Keratinocyte (primary cell): ENCODE measurements around the gene CACNA2D2. TPM values are rescaled to one million over a fixed set of nuclear protein-coding genes. Genes with fewer than 3 reads are reported as not detected.

Source experiments
- DNase-seq: peaks from one replicate; pipeline ENCODE4 v3.0.0-alpha.2; 2011; ENCODE audit warnings: low read depth, missing footprints, low spot score
- FAIRE-seq: peaks from 2 replicates; lab custom pipeline; 2011; peaks lifted over from hg19 to GRCh38; lab: Jason Lieb, UNC
- H2AFZ ChIP-seq: 2 replicates; pipeline ENCODE4 v1.6.0; 2012; ENCODE audit warnings: low read length, control low read depth, inconsistent platforms; ENCODE audit not compliant: control insufficient read depth
- H3K27ac ChIP-seq: 2 replicates; pipeline ENCODE4 v1.5.1; 2011; ENCODE audit warnings: low read length; ENCODE audit not compliant: control insufficient read depth, insufficient read depth
- H3K27me3 ChIP-seq: 3 replicates; pipeline ENCODE4 v1.6.0; 2011; ENCODE audit warnings: low read length; ENCODE audit not compliant: control insufficient read depth, insufficient read depth; ENCODE audit errors: extremely low read depth
- H3K36me3 ChIP-seq, 2 experiments: 2 replicates in 1 of 2; 3 replicates in 1 of 2; pipeline ENCODE4 v1.5.1; 2011; ENCODE audit warnings: low read length in 2 of 2, mild to moderate bottlenecking in 1 of 2; ENCODE audit not compliant: control insufficient read depth in 2 of 2, insufficient read depth in 2 of 2; ENCODE audit errors: extremely low read depth in 1 of 2
- H3K4me1 ChIP-seq: 3 replicates; pipeline ENCODE4 v1.5.1; 2011; ENCODE audit warnings: low read length; ENCODE audit not compliant: control insufficient read depth, insufficient read depth; ENCODE audit errors: extremely low read depth
- H3K4me2 ChIP-seq: 3 replicates; pipeline ENCODE4 v1.6.0; 2011; ENCODE audit warnings: low read depth, low read length; ENCODE audit not compliant: control insufficient read depth, insufficient read depth; ENCODE audit errors: extremely low read depth
- H3K4me3 ChIP-seq, 3 experiments: fragments of 200-600 bp in 1 of 3; sonication (generic) in 1 of 3; 2 replicates in 2 of 3; 3 replicates in 1 of 3; pipeline ENCODE4 v1.5.1; 2011 to 2016; ENCODE audit warnings: low read length in 3 of 3, mild to moderate bottlenecking in 3 of 3, control low read depth in 2 of 3, inconsistent platforms in 1 of 3, low read depth in 1 of 3, mixed read lengths in 1 of 3, mixed run types in 1 of 3, moderate library complexity in 1 of 3; ENCODE audit not compliant: control insufficient read depth in 2 of 3, insufficient read depth in 2 of 3; ENCODE audit errors: extremely low read depth in 1 of 3
- H3K79me2 ChIP-seq: 2 replicates; pipeline ENCODE4 v1.6.0; 2012; ENCODE audit warnings: low read length; ENCODE audit not compliant: control insufficient read depth, insufficient read depth
- H3K9ac ChIP-seq: 3 replicates; pipeline ENCODE4 v1.6.0; 2011; ENCODE audit warnings: low read length; ENCODE audit not compliant: control insufficient read depth, insufficient read depth; ENCODE audit errors: extremely low read depth
- H3K9me1 ChIP-seq: 3 replicates; pipeline ENCODE4 v1.6.0; 2011; ENCODE audit warnings: low read length; ENCODE audit not compliant: control insufficient read depth, insufficient read depth; ENCODE audit errors: extremely low read depth
- H3K9me3 ChIP-seq: 2 replicates; pipeline ENCODE4 v1.5.1; 2012; ENCODE audit warnings: low read depth, low read length; ENCODE audit not compliant: control insufficient read depth
- H4K20me1 ChIP-seq: 3 replicates; pipeline ENCODE4 v1.6.0; 2011; ENCODE audit warnings: low read length; ENCODE audit not compliant: control insufficient read depth, insufficient read depth; ENCODE audit errors: extremely low read depth
- EZH2 ChIP-seq: IDR thresholded peaks from one replicate; pipeline ENCODE4 v1.6.1; 2012; ENCODE audit warnings: inconsistent platforms, mild to moderate bottlenecking, low read length, moderate library complexity
- dilution Hi-C: fragments of 300-500 bp; cut with MboI; formaldehyde crosslinking; loops from one replicate; pipeline ENCODE4 v1.7.0; 2020; ENCODE audit warnings: low sequenced_read_pairs; ENCODE audit not compliant: extremely low pct_ligation_motif_present
- polyA plus RNA-seq, 5 experiments: library from polyadenylated mRNA; depleted of rRNA in 3 of 5; stranded (reverse) in 3 of 5; stranded (forward) in 1 of 5; unstranded in 1 of 5; fragments of >200 nt; gene quantifications; 1 replicate in 1 of 5; 2 replicates in 3 of 5; 3 replicates in 1 of 5; pipeline versions ENCODE4 v1.2.1 to v1.2.3, GENCODE V29; 2011 to 2012; ENCODE audit warnings: missing spikeins in 2 of 5, low read depth in 1 of 5, low replicate concordance in 1 of 5
- TF ChIP-seq, protein P1 (sequence below), 3 experiments: IDR thresholded peaks in 1 of 3; conservative IDR thresholded peaks in 1 of 3; optimal IDR thresholded peaks in 1 of 3; 2 replicates in 2 of 3; 3 replicates in 1 of 3; pipeline versions ENCODE3 to v1.5.1; 2011; ENCODE audit warnings: low read length in 3 of 3, mild to moderate bottlenecking in 3 of 3, moderate library complexity in 2 of 3, control low read depth in 1 of 3, inconsistent platforms in 1 of 3; ENCODE audit not compliant: insufficient read depth in 2 of 3; ENCODE audit errors: extremely low read depth in 1 of 3

The CACNA2D2 gene
- polyA plus RNA-seq, 1 donor (not counting 4 experiments of a cell fraction or from before 2014, with no cell fraction given): 0.04 TPM

GRCh38 chr3:50475348-50475747, 28.1 kb downstream of the CACNA2D2 start:
- FAIRE-seq (no peak), DNase-seq (no peak)
- H3K4me3 ChIP-seq: no peak overlapping the region
- no peak overlapping the region for H3K27ac ChIP-seq
- no peaks in the 10 kb centered on the region for H3K36me3 ChIP-seq
- no peaks in the 10 kb centered on the region for H3K79me2 ChIP-seq
- no peaks in the 10 kb centered on the region for H3K4me1 ChIP-seq
- no peak overlapping the region for H2AFZ ChIP-seq
- dilution Hi-C loops: no loop called here
- H3K9me3 ChIP-seq: no peaks in the 10 kb centered on the region
- TF ChIP-seq, protein P1, sequence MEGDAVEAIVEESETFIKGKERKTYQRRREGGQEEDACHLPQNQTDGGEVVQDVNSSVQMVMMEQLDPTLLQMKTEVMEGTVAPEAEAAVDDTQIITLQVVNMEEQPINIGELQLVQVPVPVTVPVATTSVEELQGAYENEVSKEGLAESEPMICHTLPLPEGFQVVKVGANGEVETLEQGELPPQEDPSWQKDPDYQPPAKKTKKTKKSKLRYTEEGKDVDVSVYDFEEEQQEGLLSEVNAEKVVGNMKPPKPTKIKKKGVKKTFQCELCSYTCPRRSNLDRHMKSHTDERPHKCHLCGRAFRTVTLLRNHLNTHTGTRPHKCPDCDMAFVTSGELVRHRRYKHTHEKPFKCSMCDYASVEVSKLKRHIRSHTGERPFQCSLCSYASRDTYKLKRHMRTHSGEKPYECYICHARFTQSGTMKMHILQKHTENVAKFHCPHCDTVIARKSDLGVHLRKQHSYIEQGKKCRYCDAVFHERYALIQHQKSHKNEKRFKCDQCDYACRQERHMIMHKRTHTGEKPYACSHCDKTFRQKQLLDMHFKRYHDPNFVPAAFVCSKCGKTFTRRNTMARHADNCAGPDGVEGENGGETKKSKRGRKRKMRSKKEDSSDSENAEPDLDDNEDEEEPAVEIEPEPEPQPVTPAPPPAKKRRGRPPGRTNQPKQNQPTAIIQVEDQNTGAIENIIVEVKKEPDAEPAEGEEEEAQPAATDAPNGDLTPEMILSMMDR (optimal IDR thresholded peaks at IDR 0.05 in 1 of 3, IDR thresholded peaks at IDR 0.05 in 1 of 3, conservative IDR thresholded peaks at IDR 0.05 in 1 of 3; ENCODE audit: extremely low read depth in 1 of 3, insufficient read depth in 2 of 3, low read length in 3 of 3): no peak
- no peak for TF ChIP-seq EZH2
- H3K9ac ChIP-seq: no peak overlapping the region
- H3K27me3 ChIP-seq: peaks cover 25% of the 10 kb centered on the region
- no peaks in the 10 kb centered on the region for H4K20me1 ChIP-seq
- H3K9me1 ChIP-seq: no peaks in the 10 kb centered on the region
- H3K4me2 ChIP-seq: no peak overlapping the region

- H3K4me1 ChIP-seq: no peaks in the 10 kb centered on the region
- H3K27me3 ChIP-seq: peaks cover 25% of the 10 kb centered on the region
- DNase-seq (no peak), FAIRE-seq (no peak)
- no peak overlapping the region for H3K4me2 ChIP-seq
- H2AFZ ChIP-seq: no peak overlapping the region
- H4K20me1 ChIP-seq: no peaks in the 10 kb centered on the region
- TF ChIP-seq, protein P1 (optimal IDR thresholded peaks at IDR 0.05 in 1 of 3, IDR thresholded peaks at IDR 0.05 in 1 of 3, conservative IDR thresholded peaks at IDR 0.05 in 1 of 3; ENCODE audit: extremely low read depth in 1 of 3, insufficient read depth in 2 of 3, low read length in 3 of 3): no peak
- TF ChIP-seq EZH2: no peak
- H3K36me3 ChIP-seq: no peaks in the 10 kb centered on the region
- H3K79me2 ChIP-seq: no peaks in the 10 kb centered on the region
- no peak overlapping the region for H3K4me3 ChIP-seq
- H3K27ac ChIP-seq: no peak overlapping the region
- H3K9ac ChIP-seq: no peak overlapping the region
- no peaks in the 10 kb centered on the region for H3K9me1 ChIP-seq
- dilution Hi-C loops: no loop called here
- H3K9me3 ChIP-seq: no peaks in the 10 kb centered on the region
Observed at GRCh38 chr3:50474717-50475116, 28.7 kb downstream of the CACNA2D2 start.
